ENCODE measurements around the gene RAPSN. TPM values are rescaled to one million over a fixed set of nuclear protein-coding genes. Genes with fewer than 3 reads are reported as not detected.

The RAPSN gene
- polyA plus RNA-seq, 1 donor from 2014 or later, result not detected

DNA sequence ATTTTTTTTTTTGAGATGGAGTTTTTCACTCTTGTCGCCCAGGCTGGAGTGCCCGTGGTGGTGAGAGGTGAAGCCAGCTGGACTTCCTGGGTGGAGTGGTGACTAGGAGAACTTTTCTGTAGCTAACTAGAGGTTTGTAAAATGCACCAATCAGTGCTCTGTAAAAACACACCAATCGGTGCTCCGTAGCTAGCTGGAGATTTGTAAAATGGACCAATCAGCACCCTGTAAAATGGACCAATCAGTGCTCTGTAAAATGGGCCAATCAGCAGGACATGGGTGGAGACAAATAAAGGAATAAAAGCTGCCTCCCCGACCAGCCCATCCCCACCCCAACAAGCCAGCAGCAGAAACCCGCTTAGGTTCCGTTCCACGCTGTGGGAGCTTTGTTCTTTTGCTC, 4.4 kb upstream of the RAPSN start:
- Histone ChIP-seq H3K9me2 (ENCODE audit: insufficient read depth, low read length) (no peaks in the 10 kb centered on the region), H3K27me3 (ENCODE audit: insufficient read depth, low read depth, low read length) (no peaks in the 10 kb centered on the region), H3K4me2 (ENCODE audit: low read length) (no peak overlapping the region), H3K9ac (ENCODE audit: low read length) (no peak overlapping the region), H3K36me3 (ENCODE audit: insufficient read depth, low read length) (no peaks in the 10 kb centered on the region), H3K79me2 (replicated peaks; ENCODE audit: insufficient read depth, low read length) (no peaks in the 10 kb centered on the region), H2AFZ (ENCODE audit: low read depth, low read length) (no peak overlapping the region), H3F3A (ENCODE audit: insufficient read depth, low read length, poor library complexity, severe bottlenecking) (no peaks in the 10 kb centered on the region), H3K9me3 (ENCODE audit: low read length) (no peaks in the 10 kb centered on the region), H3K27ac (ENCODE audit: low read length) (no peak overlapping the region), H4K20me1 (ENCODE audit: insufficient read depth) (no peaks in the 10 kb centered on the region), H3K4me3 (ENCODE audit: low read length) (no peak overlapping the region)
- TF ChIP-seq SMC3 (conservative IDR thresholded peaks at IDR 0.05; ENCODE audit: poor library complexity) (no peak), POLR2AphosphoS5 (IDR thresholded peaks at IDR 0.05) (no peak), EZH2 (IDR thresholded peaks at IDR 0.05; ENCODE audit: borderline replicate concordance, insufficient read depth, low read length, poor library complexity, severe bottlenecking) (no peak), MXI1 (conservative IDR thresholded peaks at IDR 0.05; ENCODE audit: poor library complexity, severe bottlenecking) (no peak), EP300 (conservative IDR thresholded peaks at IDR 0.05; ENCODE audit: poor library complexity, severe bottlenecking) (no peak), TAF1 (IDR thresholded peaks at IDR 0.05; ENCODE audit: low read depth) (no peak), RAD21 (conservative IDR thresholded peaks at IDR 0.05) (no peak)
- TF ChIP-seq, protein P1, sequence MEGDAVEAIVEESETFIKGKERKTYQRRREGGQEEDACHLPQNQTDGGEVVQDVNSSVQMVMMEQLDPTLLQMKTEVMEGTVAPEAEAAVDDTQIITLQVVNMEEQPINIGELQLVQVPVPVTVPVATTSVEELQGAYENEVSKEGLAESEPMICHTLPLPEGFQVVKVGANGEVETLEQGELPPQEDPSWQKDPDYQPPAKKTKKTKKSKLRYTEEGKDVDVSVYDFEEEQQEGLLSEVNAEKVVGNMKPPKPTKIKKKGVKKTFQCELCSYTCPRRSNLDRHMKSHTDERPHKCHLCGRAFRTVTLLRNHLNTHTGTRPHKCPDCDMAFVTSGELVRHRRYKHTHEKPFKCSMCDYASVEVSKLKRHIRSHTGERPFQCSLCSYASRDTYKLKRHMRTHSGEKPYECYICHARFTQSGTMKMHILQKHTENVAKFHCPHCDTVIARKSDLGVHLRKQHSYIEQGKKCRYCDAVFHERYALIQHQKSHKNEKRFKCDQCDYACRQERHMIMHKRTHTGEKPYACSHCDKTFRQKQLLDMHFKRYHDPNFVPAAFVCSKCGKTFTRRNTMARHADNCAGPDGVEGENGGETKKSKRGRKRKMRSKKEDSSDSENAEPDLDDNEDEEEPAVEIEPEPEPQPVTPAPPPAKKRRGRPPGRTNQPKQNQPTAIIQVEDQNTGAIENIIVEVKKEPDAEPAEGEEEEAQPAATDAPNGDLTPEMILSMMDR (IDR thresholded peaks at IDR 0.05; ENCODE audit: poor library complexity, severe bottlenecking), result no peak
- TF ChIP-seq, protein P2, sequence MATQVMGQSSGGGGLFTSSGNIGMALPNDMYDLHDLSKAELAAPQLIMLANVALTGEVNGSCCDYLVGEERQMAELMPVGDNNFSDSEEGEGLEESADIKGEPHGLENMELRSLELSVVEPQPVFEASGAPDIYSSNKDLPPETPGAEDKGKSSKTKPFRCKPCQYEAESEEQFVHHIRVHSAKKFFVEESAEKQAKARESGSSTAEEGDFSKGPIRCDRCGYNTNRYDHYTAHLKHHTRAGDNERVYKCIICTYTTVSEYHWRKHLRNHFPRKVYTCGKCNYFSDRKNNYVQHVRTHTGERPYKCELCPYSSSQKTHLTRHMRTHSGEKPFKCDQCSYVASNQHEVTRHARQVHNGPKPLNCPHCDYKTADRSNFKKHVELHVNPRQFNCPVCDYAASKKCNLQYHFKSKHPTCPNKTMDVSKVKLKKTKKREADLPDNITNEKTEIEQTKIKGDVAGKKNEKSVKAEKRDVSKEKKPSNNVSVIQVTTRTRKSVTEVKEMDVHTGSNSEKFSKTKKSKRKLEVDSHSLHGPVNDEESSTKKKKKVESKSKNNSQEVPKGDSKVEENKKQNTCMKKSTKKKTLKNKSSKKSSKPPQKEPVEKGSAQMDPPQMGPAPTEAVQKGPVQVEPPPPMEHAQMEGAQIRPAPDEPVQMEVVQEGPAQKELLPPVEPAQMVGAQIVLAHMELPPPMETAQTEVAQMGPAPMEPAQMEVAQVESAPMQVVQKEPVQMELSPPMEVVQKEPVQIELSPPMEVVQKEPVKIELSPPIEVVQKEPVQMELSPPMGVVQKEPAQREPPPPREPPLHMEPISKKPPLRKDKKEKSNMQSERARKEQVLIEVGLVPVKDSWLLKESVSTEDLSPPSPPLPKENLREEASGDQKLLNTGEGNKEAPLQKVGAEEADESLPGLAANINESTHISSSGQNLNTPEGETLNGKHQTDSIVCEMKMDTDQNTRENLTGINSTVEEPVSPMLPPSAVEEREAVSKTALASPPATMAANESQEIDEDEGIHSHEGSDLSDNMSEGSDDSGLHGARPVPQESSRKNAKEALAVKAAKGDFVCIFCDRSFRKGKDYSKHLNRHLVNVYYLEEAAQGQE (IDR thresholded peaks at IDR 0.05; ENCODE audit: borderline replicate concordance), result no peak

DNA sequence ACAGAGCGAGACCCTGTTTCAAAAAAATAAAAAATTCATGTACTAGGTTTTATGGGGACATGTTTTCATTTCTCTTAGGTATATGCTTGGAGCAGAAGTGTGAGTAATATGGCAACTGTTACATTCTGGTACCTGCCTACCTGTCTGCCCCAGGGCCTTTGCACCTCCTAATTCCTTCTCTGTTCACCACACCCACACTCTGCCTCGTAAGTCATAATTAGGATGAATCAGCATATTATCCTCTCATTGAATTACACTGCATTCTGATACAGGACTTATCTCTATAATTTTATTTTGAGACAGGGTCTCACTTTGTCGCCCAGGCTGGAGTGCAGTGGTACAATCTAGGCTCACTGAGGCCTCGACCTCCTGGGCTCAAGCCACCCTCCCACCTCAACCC, 3.1 kb upstream of the RAPSN start:
- no peaks in the 10 kb centered on the region for H4K20me1 ChIP-seq (ENCODE audit: insufficient read depth)
- no peaks in the 10 kb centered on the region for H3K9me2 ChIP-seq (ENCODE audit: insufficient read depth, low read length)
- no peaks in the 10 kb centered on the region for H3K36me3 ChIP-seq (ENCODE audit: insufficient read depth, low read length)
- H3K4me2 ChIP-seq (ENCODE audit: low read length), result no peak overlapping the region
- no peaks in the 10 kb centered on the region for H3F3A ChIP-seq (ENCODE audit: insufficient read depth, low read length, poor library complexity, severe bottlenecking)
- H3K9me3 ChIP-seq (ENCODE audit: low read length), result no peaks in the 10 kb centered on the region
- H3K9ac ChIP-seq (ENCODE audit: low read length), result no peak overlapping the region
- no peak overlapping the region for H2AFZ ChIP-seq (ENCODE audit: low read depth, low read length)
- H3K79me2 ChIP-seq (replicated peaks; ENCODE audit: insufficient read depth, low read length), result no peaks in the 10 kb centered on the region
- H3K4me3 ChIP-seq (ENCODE audit: low read length), result no peak overlapping the region
- H3K27ac ChIP-seq (ENCODE audit: low read length), result no peak overlapping the region
- TF ChIP-seq EP300 (conservative IDR thresholded peaks at IDR 0.05; ENCODE audit: poor library complexity, severe bottlenecking), result no peak
- TF ChIP-seq MXI1 (conservative IDR thresholded peaks at IDR 0.05; ENCODE audit: poor library complexity, severe bottlenecking), result no peak
- TF ChIP-seq TAF1 (IDR thresholded peaks at IDR 0.05; ENCODE audit: low read depth), result no peak
- TF ChIP-seq, protein P1 (IDR thresholded peaks at IDR 0.05; ENCODE audit: poor library complexity, severe bottlenecking), result no peak
- no peak for TF ChIP-seq RAD21 (conservative IDR thresholded peaks at IDR 0.05)
- TF ChIP-seq POLR2AphosphoS5 (IDR thresholded peaks at IDR 0.05), result no peak
- no peak for TF ChIP-seq SMC3 (conservative IDR thresholded peaks at IDR 0.05; ENCODE audit: poor library complexity)
- TF ChIP-seq, protein P2 (IDR thresholded peaks at IDR 0.05; ENCODE audit: borderline replicate concordance), result no peak
- no peak for TF ChIP-seq EZH2 (IDR thresholded peaks at IDR 0.05; ENCODE audit: borderline replicate concordance, insufficient read depth, low read length, poor library complexity, severe bottlenecking)
- H3K27me3 ChIP-seq (ENCODE audit: insufficient read depth, low read depth, low read length), result no peaks in the 10 kb centered on the region

All from neural cell (in vitro differentiated cells).